Suprapubic skin (tissue), 4 donors: ENCODE measurements around the gene OSBPL9. TPM values are rescaled to one million over a fixed set of nuclear protein-coding genes. Genes with fewer than 3 reads are reported as not detected.

Source experiments
- DNase-seq, 2 donors: peaks; one replicate each; pipeline ENCODE4 v3.0.0-alpha.2; 2019; ENCODE audit warnings: low spot score in 2 of 2
- H3K27ac ChIP-seq: fragments of 200-600 bp; sonication (generic); one replicate; pipeline ENCODE4 v1.5.1; 2019
- H3K27me3 ChIP-seq: fragments of 200-600 bp; sonication (generic); one replicate; pipeline ENCODE4 v1.5.1; 2019
- H3K36me3 ChIP-seq: fragments of 200-600 bp; sonication (generic); one replicate; pipeline ENCODE4 v1.5.1; 2019
- H3K4me1 ChIP-seq: fragments of 200-600 bp; sonication (generic); one replicate; pipeline ENCODE4 v1.5.1; 2019
- H3K4me3 ChIP-seq: fragments of 200-600 bp; sonication (generic); one replicate; pipeline ENCODE4 v1.5.1; 2019; ENCODE audit warnings: mild to moderate bottlenecking
- H3K9me3 ChIP-seq: fragments of 200-600 bp; sonication (generic); one replicate; pipeline ENCODE4 v1.5.1; 2019
- CTCF ChIP-seq, 2 donors: fragments of 200-600 bp in 1 of 2; fragments of 450-650 bp in 1 of 2; sonication (generic) in 1 of 2; IDR thresholded peaks; one replicate each; pipeline ENCODE4 v1.5.1; 2016 to 2019; ENCODE audit warnings: antibody characterized with exemption in 2 of 2, mild to moderate bottlenecking in 1 of 2, moderate library complexity in 1 of 2
- EP300 ChIP-seq: sonication (generic); formaldehyde crosslinking; IDR thresholded peaks from one replicate; pipeline ENCODE4 v1.6.1; 2017; ENCODE audit warnings: antibody characterized with exemption
- POLR2A ChIP-seq, 2 donors: fragments of 450-650 bp; IDR thresholded peaks; one replicate each; pipeline ENCODE4 v1.6.1; 2017; ENCODE audit warnings: antibody characterized with exemption in 2 of 2, mild to moderate bottlenecking in 2 of 2, moderate library complexity in 2 of 2
- POLR2AphosphoS5 ChIP-seq, 3 donors: sonication (generic); formaldehyde crosslinking; IDR thresholded peaks; one replicate each; pipeline ENCODE4 v1.6.1; 2017; ENCODE audit warnings: antibody characterized with exemption in 3 of 3
- WGBS: methylation state at CpG from one replicate; pipeline ENCODE4 v1.1.5; 2018; 5-methylcytosine and 5-hydroxymethylcytosine counted together
- total RNA-seq, 4 donors: library from RNA; depleted of rRNA; stranded (reverse); fragments of >200 nt; gene quantifications; one replicate each; pipeline ENCODE4 v1.1.0, GENCODE V29; 2016

Gene OSBPL9
- total RNA-seq, 4 donors from 2014 or later = 49.7 to 166 (median 90.4) TPM

- Histone ChIP-seq H3K4me1 (peaks cover 45% of the 10 kb centered on the region), H3K27me3 (no peaks in the 10 kb centered on the region), H3K27ac (no peak overlapping the region), H3K4me3 (no peak overlapping the region), H3K9me3 (no peaks in the 10 kb centered on the region), H3K36me3 (no peaks in the 10 kb centered on the region)
- DNase-seq = no peak
- TF ChIP-seq CTCF (IDR thresholded peaks at IDR 0.05) = no peak
- TF ChIP-seq EP300 = no peak
- TF ChIP-seq POLR2A (IDR thresholded peaks at IDR 0.05) = no peak
- TF ChIP-seq POLR2AphosphoS5 (IDR thresholded peaks at IDR 0.05) = no peak
- WGBS = 39% methylated on average over 1 of the region's 1 CpG
Observed at GRCh38 chr1:51623450-51623849, 6.6 kb downstream of the OSBPL9 start.

- no peak for TF ChIP-seq CTCF (IDR thresholded peaks at IDR 0.05)
- no peak for TF ChIP-seq POLR2AphosphoS5 (IDR thresholded peaks at IDR 0.05)
- TF ChIP-seq POLR2A (IDR thresholded peaks at IDR 0.05) = no peak
- TF ChIP-seq EP300 = no peak
- H3K27me3 ChIP-seq = no peaks in the 10 kb centered on the region
- no peak overlapping the region for H3K4me3 ChIP-seq
- DNase-seq = no peak
- no peak overlapping the region for H3K27ac ChIP-seq
- no peaks in the 10 kb centered on the region for H3K9me3 ChIP-seq
- peaks cover 36% of the 10 kb centered on the region for H3K4me1 ChIP-seq
- WGBS = 67% methylated on average over 1 of the region's 1 CpG
- H3K36me3 ChIP-seq = no peaks in the 10 kb centered on the region
Observed at GRCh38 chr1:51624855-51625254, 8.0 kb downstream of the OSBPL9 start.

- Histone ChIP-seq H3K27ac (no peak overlapping the region), H3K4me1 (peaks cover 15% of the 10 kb centered on the region), H3K4me3 (no peak overlapping the region), H3K9me3 (no peaks in the 10 kb centered on the region), H3K27me3 (no peaks in the 10 kb centered on the region), H3K36me3 (no peaks in the 10 kb centered on the region)
- TF ChIP-seq CTCF (IDR thresholded peaks at IDR 0.05) (peak in 1 of 2 donors; percentile 6), POLR2AphosphoS5 (IDR thresholded peaks at IDR 0.05) (no peak)
- WGBS = 76% methylated on average over 2 of the region's 2 CpGs
- no peak for DNase-seq
Observed at GRCh38 chr1:51627672-51628071, 10.8 kb downstream of the OSBPL9 start.

GRCh38 chr1:51628715-51629590 is 12.1 kb downstream of the OSBPL9 start:
- Histone ChIP-seq H3K27me3 (no peaks in the 10 kb centered on the region), H3K4me3 (no peak overlapping the region), H3K36me3 (no peaks in the 10 kb centered on the region), H3K27ac (no peak overlapping the region), H3K9me3 (no peaks in the 10 kb centered on the region), H3K4me1 (peaks cover 6% of the 10 kb centered on the region)
- no peak for DNase-seq
- TF ChIP-seq POLR2A (IDR thresholded peaks at IDR 0.05) = no peak
- no peak for TF ChIP-seq POLR2AphosphoS5 (IDR thresholded peaks at IDR 0.05)
- no peak for TF ChIP-seq CTCF (IDR thresholded peaks at IDR 0.05)
- TF ChIP-seq EP300 = no peak
- 82% methylated on average over 8 of the region's 8 CpGs for WGBS

GRCh38 chr1:51629918-51630317 is 13.0 kb downstream of the OSBPL9 start:
- H3K9me3 ChIP-seq = no peaks in the 10 kb centered on the region
- H3K36me3 ChIP-seq = no peaks in the 10 kb centered on the region
- no peaks in the 10 kb centered on the region for H3K27me3 ChIP-seq
- 96% methylated on average over 4 of the region's 4 CpGs for WGBS
- no peak for DNase-seq
- H3K27ac ChIP-seq = no peak overlapping the region
- H3K4me3 ChIP-seq = no peak overlapping the region
- TF ChIP-seq POLR2A (IDR thresholded peaks at IDR 0.05) (no peak), POLR2AphosphoS5 (IDR thresholded peaks at IDR 0.05) (no peak), EP300 (no peak), CTCF (IDR thresholded peaks at IDR 0.05) (no peak)
- peaks cover 6% of the 10 kb centered on the region for H3K4me1 ChIP-seq
